Activated T-helper 1 cell treated with Interleukin-2 at 50 U/mL for 16 hours (primary cell): Measurements from ENCODE around the gene ACACB.

ENCODE experiments used
- DNase-seq: peaks from one replicate; pipeline ENCODE4 v3.0.0-alpha.2; 2020; ENCODE audit warnings: low read depth

Gene ACACB

DNA sequence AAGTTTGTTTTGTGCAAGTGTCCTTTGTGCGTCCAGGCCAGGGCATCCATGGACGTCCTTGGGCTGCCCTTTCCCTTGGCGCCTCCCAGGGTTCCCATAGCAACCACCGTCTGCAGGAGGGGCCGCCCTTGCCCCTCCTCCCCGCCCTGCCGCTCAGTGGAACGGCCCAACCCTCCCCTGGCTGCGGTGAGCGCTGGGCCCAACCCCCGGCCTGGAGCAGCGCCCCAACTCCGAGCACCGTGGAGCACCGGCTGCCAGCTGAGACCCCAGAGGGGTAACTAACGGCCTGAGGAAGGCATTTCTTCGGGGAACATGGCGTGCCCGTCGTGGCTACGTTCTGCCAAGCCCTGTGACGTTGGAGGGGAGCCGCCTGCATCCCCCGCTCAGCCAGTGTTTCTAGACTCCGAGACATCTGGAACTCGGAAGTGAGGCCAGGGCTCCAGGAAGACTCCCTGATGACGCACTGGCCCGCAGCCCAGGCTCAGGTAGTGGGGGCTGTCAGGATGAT is 5.3 kb upstream of the ACACB start:
- peak; percentile 27 for DNase-seq

GRCh38 chr12:109112720-109113465 is 3.5 kb upstream of the ACACB start:
- DNase-seq: no peak

DNA sequence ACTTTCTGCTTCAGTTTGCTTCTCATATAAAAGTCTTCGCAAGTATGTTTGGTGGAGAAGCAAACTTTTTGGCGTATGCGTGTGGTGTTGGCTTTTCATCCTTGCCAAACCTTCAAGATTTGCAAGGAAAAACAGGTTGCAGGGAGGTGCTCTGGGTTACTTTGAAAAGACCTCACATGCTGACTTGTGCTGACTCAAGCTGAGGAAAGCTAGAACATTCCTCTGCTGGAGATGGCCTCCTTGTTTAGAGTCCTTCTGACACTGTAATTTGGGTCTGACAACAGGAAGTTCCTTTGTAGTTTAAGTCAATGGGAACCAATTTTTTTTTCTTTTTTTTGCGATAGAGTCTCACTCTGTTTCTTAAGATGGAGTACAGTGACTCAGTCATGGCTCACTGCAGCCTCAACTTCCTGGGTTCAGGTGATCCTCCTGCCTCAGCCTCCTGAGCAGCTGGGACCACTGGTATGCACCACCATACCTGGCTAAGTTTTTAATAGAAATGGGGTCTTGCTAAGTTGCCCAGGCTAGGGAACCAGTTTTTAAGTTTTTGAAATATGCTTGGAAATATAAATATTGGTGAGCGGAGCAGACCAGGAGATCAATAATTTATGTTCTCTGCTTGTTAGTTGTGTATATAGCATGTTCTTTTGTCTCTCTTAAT is 2.6 kb upstream of the ACACB start:
- DNase-seq: no peak

DNA sequence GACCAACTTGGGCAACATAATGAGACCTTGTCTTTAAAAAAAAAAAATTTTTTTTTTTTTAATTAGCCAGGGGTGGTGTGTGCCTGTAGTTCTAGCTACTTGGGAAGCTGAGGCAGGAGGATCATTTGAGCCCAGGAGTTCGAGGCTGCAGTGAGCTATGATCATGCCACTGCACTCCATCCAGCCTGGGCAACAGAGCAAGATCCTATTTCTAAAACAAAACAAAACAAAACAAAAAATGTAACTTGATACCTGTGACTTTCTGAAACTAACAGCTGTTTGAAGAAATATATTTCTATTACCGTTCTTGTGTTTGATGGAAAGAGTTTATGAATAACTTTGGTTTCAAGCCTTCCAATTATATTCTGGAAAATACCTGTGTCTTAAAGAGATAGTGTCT is 1.7 kb upstream of the ACACB start:
- DNase-seq: no peak

DNA sequence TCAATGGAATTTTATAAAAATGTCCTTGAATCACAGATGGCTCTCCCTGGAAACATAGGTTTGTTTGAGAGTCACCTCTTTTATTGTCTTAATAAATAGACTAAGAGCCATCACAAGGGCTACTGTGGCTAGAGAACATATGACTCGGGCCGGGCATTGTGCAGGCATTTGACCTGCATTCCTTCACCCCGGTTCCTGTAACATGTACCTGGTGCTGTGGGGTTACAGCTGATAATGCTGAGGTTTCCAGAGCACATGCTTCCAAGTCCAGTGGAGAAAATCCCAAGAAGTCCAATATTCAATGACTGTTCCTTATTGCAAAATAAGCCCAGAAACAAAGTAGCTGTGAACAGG is 1.0 kb upstream of the ACACB start:
- DNase-seq: no peak

GRCh38 chr12:109116611-109116949 is 193 bp downstream of the ACACB start:
- DNase-seq: no peak

GRCh38 chr12:109120095-109120494 is 3.7 kb downstream of the ACACB start:
- DNase-seq: no peak

GRCh38 chr12:109120557-109120956 is 4.2 kb downstream of the ACACB start:
- DNase-seq: no peak

GRCh38 chr12:109121346-109121880 is 5.0 kb downstream of the ACACB start:
- no peak for DNase-seq

DNA sequence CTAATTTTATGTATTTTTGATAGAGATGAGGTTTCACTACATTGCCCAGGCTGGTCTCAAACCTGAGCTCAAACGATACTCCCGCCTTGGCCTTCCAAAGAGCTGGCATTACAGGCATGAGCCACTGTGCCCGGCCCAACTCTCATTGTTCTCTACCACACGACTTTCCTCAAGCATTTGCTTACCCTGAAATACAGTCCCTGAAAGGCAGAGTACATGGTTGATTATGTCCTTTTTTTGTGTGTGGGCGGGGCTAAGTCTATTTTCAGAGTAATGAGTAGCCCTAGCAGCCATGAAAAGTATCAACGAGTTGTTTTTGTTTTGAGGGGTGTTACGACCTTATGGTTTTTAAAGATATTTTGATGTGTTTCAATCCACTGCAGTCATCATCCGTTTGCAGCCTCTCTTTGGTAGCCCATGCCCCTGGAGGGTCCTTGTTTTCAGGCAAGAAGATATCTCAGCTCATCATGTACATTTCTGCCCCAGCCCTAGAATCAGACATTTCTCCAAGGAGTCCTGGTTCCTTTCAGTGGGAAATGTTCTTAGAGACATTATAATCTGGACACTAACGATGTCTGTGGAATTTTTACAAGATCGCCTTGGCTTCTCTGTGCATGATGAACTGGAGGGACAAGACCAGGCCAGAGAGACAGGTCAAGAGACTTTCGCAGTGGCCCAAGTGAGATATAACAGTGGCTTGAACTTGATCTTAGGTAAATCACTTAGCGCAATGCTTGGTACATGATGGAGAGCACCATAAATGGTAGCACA is 8.7 kb downstream of the ACACB start:
- DNase-seq: no peak

- no peak for DNase-seq
These were observed 9.4 kb downstream of the ACACB start for GRCh38 chr12:109125791-109126190.

DNA sequence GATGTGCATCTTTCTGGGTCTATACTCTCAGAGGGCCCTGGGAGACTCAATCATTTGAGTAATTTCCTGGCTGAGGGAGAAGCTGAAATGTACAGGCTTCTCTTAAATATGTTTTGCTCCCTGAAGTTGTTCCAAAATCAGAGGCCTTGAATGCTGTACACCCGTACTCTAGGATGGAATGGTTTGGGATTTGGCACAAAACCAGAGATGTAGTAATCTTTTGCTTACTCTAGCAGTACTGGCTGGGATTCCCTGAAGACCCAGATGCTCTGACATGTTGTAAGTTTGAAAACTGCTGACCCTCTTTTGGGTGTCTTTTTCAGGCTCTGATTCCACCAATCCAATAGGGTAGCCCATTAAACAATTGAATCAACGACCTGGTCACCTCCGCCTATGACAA is 10.4 kb downstream of the ACACB start:
- no peak for DNase-seq

DNA sequence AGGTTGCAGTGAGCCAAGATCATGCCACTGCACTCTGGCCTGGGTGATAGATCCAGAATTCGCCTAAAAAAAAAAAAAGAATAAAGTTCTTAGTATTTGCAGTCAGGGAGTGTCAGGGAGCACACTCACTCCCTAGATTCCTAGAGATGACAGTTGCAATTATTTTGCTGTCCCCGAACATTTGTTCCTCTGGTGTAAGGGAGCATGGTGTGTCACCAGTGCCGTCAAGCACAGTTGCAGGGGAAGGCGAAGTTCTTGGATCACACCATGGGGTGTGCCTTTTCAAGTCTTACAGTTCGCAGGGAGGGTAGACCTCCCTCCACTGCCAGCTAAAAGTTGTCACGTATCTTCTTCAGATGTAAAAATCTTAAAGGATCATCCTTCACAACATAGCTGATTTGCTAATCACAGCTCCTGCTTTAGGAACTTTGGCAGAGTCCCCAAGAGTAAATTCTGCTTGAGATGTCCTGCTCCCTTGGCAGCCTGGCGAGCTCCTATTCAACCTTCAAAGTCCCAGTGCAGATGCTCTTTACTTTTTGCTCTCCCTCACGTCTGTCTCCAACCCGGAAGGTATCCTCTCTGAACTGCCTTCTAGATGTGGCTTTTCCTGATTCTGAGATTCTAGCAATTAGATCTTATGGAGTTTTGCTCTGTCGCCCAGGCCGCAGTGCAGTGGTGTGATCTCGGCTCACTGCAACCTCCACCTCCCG is 11.3 kb downstream of the ACACB start:
- DNase-seq: no peak

DNA sequence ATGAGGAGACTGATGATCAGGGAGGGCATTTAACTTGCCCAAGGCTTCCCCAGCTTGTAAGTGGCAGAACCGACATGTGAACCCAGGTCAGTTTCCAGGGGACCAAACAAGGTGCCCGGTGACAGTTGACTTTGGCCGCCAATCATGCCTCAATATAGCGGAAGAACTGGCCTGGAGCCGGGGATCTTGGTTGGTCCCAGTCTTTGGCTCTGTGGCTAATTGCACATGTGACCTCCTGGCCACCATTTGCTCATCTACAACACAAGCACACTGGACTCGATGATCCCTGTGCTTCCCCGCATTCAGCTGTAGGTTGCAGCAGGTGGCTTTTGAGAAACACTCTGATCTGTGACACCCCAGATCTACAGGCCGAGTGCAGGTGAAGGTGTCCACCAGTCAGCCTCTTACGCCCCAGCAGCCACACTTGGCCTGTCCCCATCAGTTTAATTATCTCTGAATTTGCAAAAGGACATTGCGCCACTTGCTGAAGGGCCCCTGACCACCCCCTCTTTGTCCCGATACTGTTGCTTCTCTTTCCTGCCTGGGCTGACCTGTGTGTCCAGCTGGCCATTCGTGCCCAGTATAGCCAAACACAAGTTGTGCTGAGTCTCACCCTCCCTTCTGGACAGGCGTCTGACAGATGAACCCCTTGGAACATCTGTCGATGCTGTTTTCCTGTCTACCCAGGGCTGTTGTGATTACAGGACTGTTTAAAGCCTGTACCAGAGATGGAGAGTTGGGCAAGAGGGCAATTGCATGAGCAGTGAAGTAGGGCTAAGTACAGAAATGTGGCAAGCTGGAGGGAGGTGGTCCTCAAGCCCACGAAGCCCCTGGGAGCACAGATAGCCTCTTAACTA is 14.1 kb downstream of the ACACB start:
- DNase-seq: no peak

DNA sequence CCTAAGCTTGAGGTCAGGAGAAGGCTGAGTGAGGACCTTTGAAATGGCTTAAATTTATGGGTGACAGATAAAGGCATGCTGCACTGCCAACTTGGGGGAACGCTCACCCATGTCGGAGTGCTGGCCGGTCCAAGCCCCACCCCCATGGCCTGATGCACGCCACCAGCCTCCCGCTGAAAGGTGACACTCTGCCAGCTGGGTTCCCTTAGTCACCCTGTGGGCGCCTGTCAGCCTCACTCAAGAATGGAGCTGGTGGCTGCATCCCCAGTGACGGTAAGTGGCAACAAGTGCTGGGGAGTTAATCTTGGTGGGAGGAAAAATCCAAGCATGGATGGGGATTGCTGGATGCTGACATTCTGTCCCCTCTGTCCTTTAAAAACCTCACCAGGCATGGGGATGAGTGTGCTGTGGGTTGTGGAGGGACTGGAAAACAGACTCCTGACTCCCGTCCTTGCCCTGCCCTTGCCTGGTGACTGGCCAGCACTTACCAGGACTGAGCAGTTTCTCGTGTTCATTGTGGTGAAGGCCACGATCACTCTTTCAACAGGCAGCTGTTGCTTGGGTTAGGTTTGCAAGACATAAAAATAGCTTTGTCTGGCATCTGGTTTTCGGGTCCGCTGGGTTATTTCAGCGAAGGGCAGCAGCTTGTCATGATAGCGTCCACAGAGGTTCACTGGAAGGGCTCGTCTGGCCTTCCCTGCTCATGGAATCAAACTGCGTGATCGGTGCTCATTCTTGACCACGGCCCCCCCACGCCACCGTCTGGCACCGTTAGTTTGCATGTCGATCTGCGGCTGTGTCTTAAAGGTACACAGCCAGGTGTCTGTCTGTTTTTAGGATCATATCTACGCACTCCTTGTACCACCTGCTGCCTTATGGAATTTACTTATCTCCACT is 15.0 kb downstream of the ACACB start:
- no peak for DNase-seq

GRCh38 chr12:109134186-109134917 is 18.0 kb downstream of the ACACB start:
- DNase-seq: no peak

- no peak for DNase-seq
These were observed 20.7 kb downstream of the ACACB start for GRCh38 chr12:109137055-109137454.

DNA sequence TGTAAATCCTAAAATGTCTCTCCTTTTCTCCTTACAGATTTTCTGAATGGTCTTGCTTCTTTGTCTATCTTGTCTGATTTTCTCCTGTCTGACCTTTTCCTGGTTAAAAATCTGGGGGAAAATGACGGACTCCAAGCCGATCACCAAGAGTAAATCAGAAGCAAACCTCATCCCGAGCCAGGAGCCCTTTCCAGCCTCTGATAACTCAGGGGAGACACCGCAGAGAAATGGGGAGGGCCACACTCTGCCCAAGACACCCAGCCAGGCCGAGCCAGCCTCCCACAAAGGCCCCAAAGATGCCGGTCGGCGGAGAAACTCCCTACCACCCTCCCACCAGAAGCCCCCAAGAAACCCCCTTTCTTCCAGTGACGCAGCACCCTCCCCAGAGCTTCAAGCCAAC is 23.0 kb downstream of the ACACB start:
- DNase-seq: no peak

DNA sequence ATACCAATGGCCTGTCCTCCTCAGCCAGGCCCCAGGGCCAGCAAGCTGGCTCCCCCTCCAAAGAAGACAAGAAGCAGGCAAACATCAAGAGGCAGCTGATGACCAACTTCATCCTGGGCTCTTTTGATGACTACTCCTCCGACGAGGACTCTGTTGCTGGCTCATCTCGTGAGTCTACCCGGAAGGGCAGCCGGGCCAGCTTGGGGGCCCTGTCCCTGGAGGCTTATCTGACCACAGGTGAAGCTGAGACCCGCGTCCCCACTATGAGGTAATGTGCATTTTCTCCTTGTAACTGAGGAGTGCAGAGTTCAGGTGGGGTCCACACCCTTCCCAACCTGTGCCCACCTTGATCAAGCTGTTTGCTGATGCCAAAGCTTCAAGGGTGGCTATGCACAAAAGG is 23.4 kb downstream of the ACACB start:
- DNase-seq: no peak

GRCh38 chr12:109140560-109140959 is 24.2 kb downstream of the ACACB start:
- no peak for DNase-seq
